OCI-LY7 (cell line): ENCODE data around the gene COA8.

Source experiments
- EZH2phosphoT487 ChIP-seq: fragments of 200-600 bp; sonication (generic); IDR thresholded peaks from 2 replicates; pipeline ENCODE4 v1.6.1; 2018; ENCODE audit warnings: low read depth, borderline replicate concordance, mild to moderate bottlenecking, mixed run types, antibody characterized with exemption, low read length, moderate library complexity, mixed read lengths
- TF ChIP-seq, protein P1 (sequence below): fragments of 200-600 bp; sonication (generic); conservative IDR thresholded peaks from 2 replicates; pipeline ENCODE4 v1.5.1; 2014; ENCODE audit warnings: mild to moderate bottlenecking, antibody characterized with exemption, low read length, moderate library complexity, mixed read lengths

DNA sequence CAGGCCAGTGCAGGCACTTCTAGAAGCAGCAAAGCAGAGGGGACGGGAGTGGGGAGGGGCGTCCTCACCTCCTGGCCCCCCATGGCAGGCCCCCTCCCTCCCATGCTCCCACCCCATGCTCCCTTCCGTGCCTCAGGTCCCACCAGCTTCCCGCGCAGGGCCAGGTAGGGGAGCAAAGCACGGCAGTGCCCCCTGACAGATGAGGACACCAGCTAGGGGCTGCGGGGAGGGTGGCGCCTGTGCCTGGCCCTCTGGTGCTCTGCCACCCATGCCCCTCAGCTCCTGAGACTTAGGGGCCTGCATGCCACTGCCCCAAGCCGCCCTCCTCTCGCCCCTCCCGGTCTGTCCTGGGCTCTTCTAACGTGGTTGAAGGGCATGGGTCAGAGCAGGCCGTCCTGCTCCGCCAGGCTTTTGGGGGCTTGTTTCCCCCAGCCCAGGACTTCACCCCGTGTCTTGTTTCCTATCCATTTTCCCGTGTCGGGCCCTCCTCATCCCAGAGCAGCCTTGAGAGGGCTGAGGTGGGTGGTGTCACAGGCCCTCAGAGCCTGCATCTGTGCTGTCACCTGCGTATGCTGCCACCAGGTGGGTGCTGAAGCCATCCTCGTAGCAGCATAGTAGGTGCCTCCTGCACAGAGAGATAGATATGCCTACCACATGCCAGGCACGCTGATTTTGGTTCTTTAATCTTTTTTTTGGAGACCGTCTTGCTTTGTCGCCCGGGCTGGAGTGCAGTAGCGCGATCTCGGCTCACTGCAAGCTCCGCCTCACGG is 23.5 kb upstream of the COA8 start:
- TF ChIP-seq, protein P1, sequence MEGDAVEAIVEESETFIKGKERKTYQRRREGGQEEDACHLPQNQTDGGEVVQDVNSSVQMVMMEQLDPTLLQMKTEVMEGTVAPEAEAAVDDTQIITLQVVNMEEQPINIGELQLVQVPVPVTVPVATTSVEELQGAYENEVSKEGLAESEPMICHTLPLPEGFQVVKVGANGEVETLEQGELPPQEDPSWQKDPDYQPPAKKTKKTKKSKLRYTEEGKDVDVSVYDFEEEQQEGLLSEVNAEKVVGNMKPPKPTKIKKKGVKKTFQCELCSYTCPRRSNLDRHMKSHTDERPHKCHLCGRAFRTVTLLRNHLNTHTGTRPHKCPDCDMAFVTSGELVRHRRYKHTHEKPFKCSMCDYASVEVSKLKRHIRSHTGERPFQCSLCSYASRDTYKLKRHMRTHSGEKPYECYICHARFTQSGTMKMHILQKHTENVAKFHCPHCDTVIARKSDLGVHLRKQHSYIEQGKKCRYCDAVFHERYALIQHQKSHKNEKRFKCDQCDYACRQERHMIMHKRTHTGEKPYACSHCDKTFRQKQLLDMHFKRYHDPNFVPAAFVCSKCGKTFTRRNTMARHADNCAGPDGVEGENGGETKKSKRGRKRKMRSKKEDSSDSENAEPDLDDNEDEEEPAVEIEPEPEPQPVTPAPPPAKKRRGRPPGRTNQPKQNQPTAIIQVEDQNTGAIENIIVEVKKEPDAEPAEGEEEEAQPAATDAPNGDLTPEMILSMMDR: 0 out of 2 replicates have a peak, but pooled peaks have one; percentile 10
- no peak for TF ChIP-seq EZH2phosphoT487
